Measurements from ENCODE around the gene ANKS6.

ANKS6 gene

GRCh38 chr9:98728500-98728899 lies 67.9 kb downstream of the ANKS6 start:
- no peak for DNase-seq

GRCh38 chr9:98727428-98727827 lies 68.9 kb downstream of the ANKS6 start:
- no peak for DNase-seq

- DNase-seq = no peak
These were observed 69.6 kb downstream of the ANKS6 start for GRCh38 chr9:98726735-98727134.

- no peak for DNase-seq
These were observed 71.4 kb downstream of the ANKS6 start for GRCh38 chr9:98724810-98725530.

GRCh38 chr9:98721643-98722042 lies 74.7 kb downstream of the ANKS6 start:
- no peak for DNase-seq

GRCh38 chr9:98720402-98720801 lies 76.0 kb downstream of the ANKS6 start:
- no peak for DNase-seq

GRCh38 chr9:98719055-98719454 lies 77.3 kb downstream of the ANKS6 start:
- DNase-seq = no peak

GRCh38 chr9:98714833-98715232 lies 81.5 kb downstream of the ANKS6 start:
- no peak for DNase-seq

GRCh38 chr9:98712987-98713386 lies 83.4 kb downstream of the ANKS6 start:
- DNase-seq = no peak

GRCh38 chr9:98709968-98710965 lies 86.1 kb downstream of the ANKS6 start:
- DNase-seq = no peak

GRCh38 chr9:98708933-98709911 lies 87.1 kb downstream of the ANKS6 start, which contains the start of gene GABBR2:
Gene GABBR2, minus strand, starts transcription at chr9:98708935. Its CDS starts 198 bp downstream, at chr9:98708737.
- no peak for DNase-seq

GRCh38 chr9:98708103-98708932 lies 88.0 kb downstream of the ANKS6 start:
- DNase-seq = no peak

GRCh38 chr9:98707166-98708102 lies 88.9 kb downstream of the ANKS6 start:
- peak; percentile 12 to 26 for DNase-seq

- no peak for DNase-seq
These were observed 89.6 kb downstream of the ANKS6 start for GRCh38 chr9:98706651-98707165.

- DNase-seq = no peak
These were observed 93.4 kb downstream of the ANKS6 start for GRCh38 chr9:98702835-98703380.

GRCh38 chr9:98702340-98702739 lies 94.0 kb downstream of the ANKS6 start:
- DNase-seq = no peak

GRCh38 chr9:98701576-98701975 lies 94.8 kb downstream of the ANKS6 start:
- DNase-seq = no peak

- DNase-seq = no peak
These were observed 95.6 kb downstream of the ANKS6 start for GRCh38 chr9:98700801-98701200.

GRCh38 chr9:98698856-98699255 lies 97.5 kb downstream of the ANKS6 start:
- DNase-seq = no peak

- no peak for DNase-seq
These were observed 101.4 kb downstream of the ANKS6 start for GRCh38 chr9:98694943-98695342.

Data from stimulated activated CD4-positive, alpha-beta T cell treated with anti-CD3 and anti-CD28 coated beads, Interleukin-2, amount 100 ng/mL, for 48 hours (primary cell).